NAMALWA (cell line): ENCODE data around the gene POLR2F.
"Not testable (repeated sequence)": the region's sequence is repeated elsewhere in the genome, so short reads cannot be mapped to it uniquely, and the experiment has no call there.

ENCODE experiments used
- DNase-seq: peaks from one replicate; pipeline ENCODE4 v3.0.0-alpha.2; 2015; ENCODE audit warnings: low spot score

Gene POLR2F

DNA sequence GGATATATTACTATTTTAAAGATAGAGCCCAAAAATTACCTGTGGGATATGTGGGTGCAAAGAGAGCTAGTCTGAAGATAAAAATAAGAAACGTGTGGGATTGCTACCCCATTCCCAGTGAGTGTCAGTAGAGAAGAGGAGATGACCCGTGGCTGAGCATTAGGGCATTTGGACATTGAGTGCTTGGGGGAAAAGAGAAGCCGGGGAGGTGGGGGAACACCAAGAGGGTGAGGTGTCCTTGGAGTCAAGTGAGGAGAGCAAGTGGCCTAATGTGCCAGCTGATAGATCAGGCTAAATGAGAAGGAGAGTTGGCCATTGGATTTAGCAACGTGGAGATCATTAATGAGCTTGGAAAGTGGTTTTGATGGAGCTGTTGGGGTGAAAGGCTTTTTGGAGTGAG lies 1.2 kb downstream of the POLR2F start:
- DNase-seq = no peak

DNA sequence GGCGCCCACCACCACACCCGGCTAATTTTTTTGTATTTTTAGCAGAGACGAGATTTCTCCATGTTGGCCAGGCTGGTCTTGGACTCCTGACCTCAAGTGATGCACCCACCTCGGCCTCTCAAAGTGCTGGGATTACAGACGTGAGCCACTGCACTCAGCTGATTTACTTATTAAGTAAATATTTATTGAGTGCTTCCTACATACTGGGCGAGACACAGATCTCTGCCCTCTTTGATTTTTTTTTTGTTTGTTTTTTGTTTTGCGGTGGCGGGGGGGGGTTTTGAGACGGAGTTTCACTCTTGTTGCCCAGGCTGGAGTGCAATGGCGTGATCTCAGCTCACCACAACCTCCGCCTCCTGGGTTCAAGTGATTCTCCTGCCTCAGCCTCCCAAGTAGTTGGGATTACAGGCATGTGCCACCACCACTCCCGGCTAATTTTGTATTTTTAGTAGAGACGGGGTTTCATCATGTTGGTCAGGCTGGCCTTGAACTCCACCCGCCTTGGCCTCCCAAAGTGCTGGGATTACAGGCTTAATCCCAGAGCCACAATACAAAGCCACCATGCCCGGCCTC lies 2.4 kb downstream of the POLR2F start:
- DNase-seq = not testable (repeated sequence)

GRCh38 chr22:37957232-37957631 lies 3.7 kb downstream of the POLR2F start:
- DNase-seq = no peak

DNA sequence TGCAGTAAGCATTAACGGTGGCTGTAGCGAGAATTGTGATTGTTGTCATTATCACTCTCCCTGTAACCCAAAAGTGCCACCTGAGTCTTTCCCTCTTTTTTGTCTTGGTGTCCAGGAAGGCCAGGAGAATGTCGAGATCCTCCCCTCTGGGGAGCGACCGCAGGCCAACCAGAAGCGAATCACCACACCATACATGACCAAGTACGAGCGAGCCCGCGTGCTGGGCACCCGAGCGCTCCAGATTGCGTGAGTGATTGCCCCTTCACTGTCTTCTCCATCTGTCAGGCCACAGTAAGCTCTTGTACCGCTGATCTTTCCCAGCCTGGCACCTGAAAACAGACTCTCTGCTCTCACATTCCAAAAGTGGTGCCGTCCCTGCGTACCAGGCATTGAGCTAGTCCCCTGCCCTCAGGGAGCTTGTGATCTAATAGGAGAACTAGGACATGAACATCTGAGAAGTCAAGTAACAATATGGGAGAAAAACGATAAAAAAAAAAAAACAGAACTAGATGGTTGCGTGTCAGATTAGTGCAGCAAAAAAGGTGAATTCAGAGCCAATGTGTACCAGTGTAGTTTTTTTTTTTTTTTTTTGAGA lies 5.8 kb downstream of the POLR2F start:
- no peak for DNase-seq

- no peak for DNase-seq
Observed at GRCh38 chr22:37961062-37961461, 7.6 kb downstream of the POLR2F start.

DNA sequence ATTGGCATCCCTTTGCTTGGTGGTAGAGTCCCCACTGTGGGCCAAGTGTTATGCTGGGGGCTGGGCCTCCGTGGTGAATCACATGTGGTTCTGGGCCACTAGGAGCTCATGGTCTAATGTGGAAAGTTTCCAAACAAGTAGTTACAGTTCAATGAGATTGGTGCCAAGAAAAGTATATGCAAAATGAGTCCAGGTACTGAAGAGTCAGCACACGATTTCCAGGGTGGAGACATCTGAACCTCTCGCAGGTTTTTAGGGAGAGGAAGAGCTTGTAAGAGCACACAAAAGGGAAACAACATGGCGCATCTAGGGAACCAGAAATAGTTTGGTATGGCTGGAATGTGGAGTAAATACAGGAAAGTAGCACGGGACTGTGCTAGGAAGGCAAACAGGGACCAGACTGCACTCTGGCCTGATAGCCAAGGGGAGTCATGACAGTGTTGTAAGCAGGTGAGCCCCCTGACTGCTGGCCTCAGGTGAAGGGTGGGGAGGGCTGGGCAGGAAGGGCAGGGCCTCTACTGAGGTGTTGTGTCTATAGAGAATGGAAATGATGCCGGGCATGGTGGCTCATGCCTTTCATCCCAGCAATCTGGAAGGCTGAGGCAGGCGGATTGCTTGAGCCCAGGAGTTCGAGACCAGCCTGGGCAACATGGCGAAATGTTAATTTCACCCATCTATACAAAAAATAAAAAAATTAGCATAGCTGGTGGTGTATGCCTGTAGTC lies 12.6 kb downstream of the POLR2F start:
- no peak for DNase-seq

DNA sequence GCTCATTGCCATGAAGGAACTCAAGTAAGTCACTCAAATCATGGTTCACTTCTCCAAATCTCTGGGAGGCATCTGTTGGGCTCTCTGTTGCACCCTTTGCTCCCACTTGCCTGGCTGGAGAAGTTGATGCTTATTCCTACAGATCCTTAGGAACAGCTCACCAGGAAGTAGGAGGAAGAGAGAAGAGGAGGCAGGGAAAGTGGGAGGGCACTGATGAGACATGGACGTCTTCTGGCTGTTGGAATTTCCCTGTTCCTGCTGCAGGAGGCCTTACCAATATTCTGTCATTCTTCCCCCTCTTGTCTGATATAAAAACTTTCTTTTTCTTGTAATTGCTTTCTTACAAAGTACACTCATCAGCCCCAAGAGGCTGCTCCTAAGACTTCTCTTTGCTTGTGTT lies 13.6 kb downstream of the POLR2F start:
- no peak for DNase-seq

GRCh38 chr22:37967637-37968451 lies 14.3 kb downstream of the POLR2F start:
- no peak for DNase-seq

- no peak for DNase-seq
Observed at GRCh38 chr22:37968452-37969251, 15.2 kb downstream of the POLR2F start.

DNA sequence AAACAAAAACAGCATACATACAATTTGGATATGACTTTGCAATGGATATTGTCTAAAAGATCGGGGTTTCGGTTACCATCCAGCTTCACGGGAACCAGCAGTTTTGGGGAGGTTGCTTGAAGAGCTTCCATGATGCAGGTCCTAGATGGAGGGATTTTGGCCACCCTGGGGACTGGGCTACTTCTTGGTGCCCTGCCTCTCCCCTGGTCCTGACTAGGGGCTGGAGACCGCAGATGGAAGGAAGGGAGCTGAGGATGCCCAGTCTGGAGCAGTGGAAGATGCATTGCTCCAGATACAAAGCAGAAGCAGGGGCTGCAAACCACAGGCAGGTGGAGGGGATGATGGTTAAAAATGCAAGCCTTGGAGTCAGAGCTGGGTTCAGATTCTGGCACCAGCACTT lies 17.4 kb downstream of the POLR2F start:
- DNase-seq = no peak

DNA sequence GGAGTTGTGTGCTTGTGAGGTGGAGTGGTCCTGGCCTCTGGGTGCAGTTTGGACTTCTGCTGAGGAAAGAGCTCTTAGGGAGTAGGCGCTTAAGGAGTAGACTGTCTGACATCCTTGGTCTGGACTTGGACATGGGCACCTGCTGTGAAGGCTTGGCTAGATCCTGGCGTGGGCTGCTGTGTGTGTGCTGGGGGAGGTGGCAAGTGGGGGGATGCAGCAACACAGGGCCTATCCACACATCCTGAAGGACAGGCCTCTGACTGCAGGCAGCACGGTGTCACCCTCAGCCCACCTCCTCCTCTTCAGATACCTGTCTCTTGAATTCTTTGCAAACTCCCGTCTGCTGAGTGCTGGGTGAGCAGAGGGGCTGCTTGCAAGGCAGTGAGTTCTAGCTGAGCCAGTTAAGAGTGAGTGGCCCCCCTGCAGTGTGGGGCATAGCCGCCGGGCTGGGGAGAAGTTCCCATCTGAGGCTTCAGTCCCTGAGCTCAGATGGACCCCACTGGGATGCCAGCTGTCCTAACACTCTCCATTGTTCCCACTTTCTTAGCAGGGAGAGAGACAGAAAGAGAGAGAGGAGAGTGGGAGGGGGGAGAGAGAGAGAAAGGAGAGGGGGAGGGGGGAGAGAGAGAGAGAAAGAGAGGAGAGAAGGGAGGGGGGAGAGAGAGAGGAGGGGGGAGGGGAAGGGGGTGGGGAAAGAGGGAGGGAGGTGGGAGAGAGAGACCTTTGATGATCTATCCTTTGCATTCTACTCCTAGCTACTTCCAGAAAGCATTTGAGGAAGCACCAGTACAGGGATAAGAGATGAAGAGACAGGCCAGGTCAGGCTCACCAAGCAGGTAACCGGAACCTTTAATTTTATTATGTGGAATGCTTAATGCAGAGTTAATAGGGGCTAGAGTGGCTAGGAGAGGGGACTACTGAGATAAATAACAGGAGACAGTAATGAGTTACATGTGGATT lies 18.3 kb downstream of the POLR2F start:
- DNase-seq = no peak

- no peak for DNase-seq
Observed at GRCh38 chr22:37972527-37972926, 19.0 kb downstream of the POLR2F start.

DNA sequence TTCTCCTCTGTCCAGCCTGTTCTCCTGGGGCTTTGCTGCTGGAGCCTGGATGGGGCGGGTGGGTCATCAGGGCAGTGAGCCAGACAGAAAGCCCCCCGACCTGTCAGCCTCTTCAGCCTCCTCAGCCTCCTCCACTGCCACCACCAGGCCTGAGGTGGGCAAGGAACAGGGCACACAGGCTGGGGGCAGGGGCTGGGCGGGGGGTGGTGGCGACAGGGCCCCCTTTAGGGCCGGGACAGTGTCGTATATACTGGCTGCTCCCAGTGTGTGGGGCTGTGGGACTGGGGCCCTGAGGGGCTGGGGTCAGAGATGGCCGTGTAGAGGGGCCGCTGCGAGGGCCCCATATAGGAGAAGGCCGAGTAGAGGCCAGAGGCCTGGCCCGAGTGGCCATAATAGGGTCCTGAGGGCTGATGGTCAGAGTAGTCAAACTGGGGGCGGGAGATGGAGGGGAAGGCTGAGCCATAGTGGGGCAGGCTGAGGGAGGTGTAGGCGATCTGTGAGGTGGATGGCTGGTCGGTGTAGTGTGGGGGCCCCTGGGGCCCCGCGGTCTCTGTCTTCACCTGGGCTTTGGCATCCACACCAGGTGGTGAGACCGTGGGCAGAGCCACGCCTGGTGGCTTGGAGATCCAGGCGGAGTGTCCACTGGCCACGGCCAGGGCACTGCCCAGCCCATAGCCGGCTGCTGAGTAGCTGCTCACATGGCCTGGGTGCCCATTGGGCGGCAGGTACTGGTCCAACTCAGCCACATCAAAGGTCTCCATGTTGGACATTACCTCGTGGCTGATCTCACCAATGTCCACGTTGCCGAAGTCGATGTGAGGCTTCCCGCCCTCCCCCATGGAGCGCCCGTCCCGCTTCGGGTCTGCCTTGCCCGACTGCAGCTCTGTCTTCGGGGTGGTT lies 20.0 kb downstream of the POLR2F start:
- DNase-seq = no peak

GRCh38 chr22:37975153-37975552 lies 21.7 kb downstream of the POLR2F start:
- DNase-seq = no peak

- DNase-seq = not testable (repeated sequence)
Observed at GRCh38 chr22:37976022-37976421, 22.5 kb downstream of the POLR2F start.

GRCh38 chr22:37976547-37976946 lies 23.0 kb downstream of the POLR2F start:
- DNase-seq = no peak

DNA sequence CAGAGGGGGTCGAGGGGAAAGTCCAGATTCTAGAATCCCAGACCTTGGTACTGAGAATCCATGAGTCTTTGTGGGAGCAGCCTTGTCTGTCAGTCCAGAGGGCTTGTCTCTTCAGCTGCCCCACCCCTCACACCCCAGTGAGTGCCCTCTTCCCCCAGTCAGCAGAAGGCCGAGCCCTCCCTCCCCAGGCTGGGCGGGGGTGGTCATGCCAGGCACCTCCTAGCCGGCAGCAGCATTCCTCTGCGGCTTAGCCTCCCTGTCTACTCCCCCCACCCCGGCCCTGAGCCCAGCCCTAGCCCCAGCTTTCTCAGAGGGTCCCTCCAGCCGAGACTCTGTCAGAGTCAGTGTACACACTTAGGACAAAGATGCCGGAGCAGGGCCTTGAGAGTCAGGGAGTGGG lies 26.3 kb downstream of the POLR2F start:
- DNase-seq = no peak

- no peak for DNase-seq
Observed at GRCh38 chr22:37981282-37982011, 27.9 kb downstream of the POLR2F start.
